H1 (cell line): ENCODE results near the gene PHKA2. TPM values are rescaled to one million over a fixed set of nuclear protein-coding genes. Genes with fewer than 3 reads are reported as not detected.

ENCODE experiments used
- CBX8 ChIP-seq: fragments of 300-800, 300-1000 bp; sonication (generic); IDR thresholded peaks from 2 replicates; pipeline ENCODE4 v1.7.1; 2016; ENCODE audit warnings: low read depth, low read length, borderline replicate concordance
- CEBPB ChIP-seq: IDR thresholded peaks from 2 replicates; pipeline ENCODE4 v1.6.1; 2012; ENCODE audit warnings: low read depth, low read length
- CHD1 ChIP-seq: IDR thresholded peaks from 2 replicates; pipeline ENCODE4 v1.6.1; 2012; ENCODE audit warnings: low read depth, low read length, improper control_type of control experiment
- CHD2 ChIP-seq: IDR thresholded peaks from 2 replicates; pipeline ENCODE4 v1.6.1; 2012; ENCODE audit warnings: low read length, improper control_type of control experiment
- CHD7 ChIP-seq: fragments of 300-600 bp; sonication (generic); IDR thresholded peaks from 2 replicates; pipeline ENCODE4 v1.7.1; 2012; ENCODE audit warnings: low read length, moderate library complexity, mild to moderate bottlenecking, inconsistent platforms; ENCODE audit not compliant: insufficient replicate concordance
- CTBP2 ChIP-seq: IDR thresholded peaks from 2 replicates; pipeline ENCODE4 v1.7.0; 2011; ENCODE audit warnings: borderline replicate concordance, mild to moderate bottlenecking, moderate library complexity, mixed read lengths, low read length; ENCODE audit not compliant: insufficient read depth, insufficient read length
- EP300 ChIP-seq, 2 experiments: IDR thresholded peaks; 1 replicate in 1 of 2; 2 replicates in 1 of 2; pipeline ENCODE4 v1.6.1; 2011 to 2012; ENCODE audit warnings: low read depth in 2 of 2, low read length in 2 of 2, mild to moderate bottlenecking in 2 of 2, borderline replicate concordance in 1 of 2, inconsistent platforms in 1 of 2, moderate library complexity in 1 of 2
- KDM1A ChIP-seq: fragments of 200-600, 300-600 bp; sonication (generic); IDR thresholded peaks from 2 replicates; pipeline ENCODE4 v1.7.1; 2016; ENCODE audit warnings: mild to moderate bottlenecking, low read length, borderline replicate concordance
- SIRT6 ChIP-seq: IDR thresholded peaks from one replicate; pipeline ENCODE4 v1.7.1; 2012; ENCODE audit warnings: low read length, inconsistent platforms
- TAF7 ChIP-seq: optimal IDR thresholded peaks from 2 replicates; pipeline ENCODE3; 2011; ENCODE audit warnings: low read depth, mild to moderate bottlenecking, inconsistent platforms, low read length, moderate library complexity, borderline replicate concordance
- TBP ChIP-seq: IDR thresholded peaks from 2 replicates; pipeline ENCODE4 v1.6.1; 2011; ENCODE audit warnings: low read depth, low read length, improper control_type of control experiment
- polyA plus RNA-seq, 7 experiments: library from polyadenylated mRNA; depleted of rRNA in 3 of 7; stranded (reverse) in 5 of 7; unstranded in 2 of 7; fragments of >200 nt in 5 of 7; fragments of 200-250 nt in 2 of 7; gene quantifications; 1 replicate in 5 of 7; 2 replicates in 1 of 7; 4 replicates in 1 of 7; pipeline versions ENCODE4 v1.2.1 to v1.2.3, GENCODE V29; 2011 to 2013; ENCODE audit warnings: missing spikeins in 2 of 7, mixed read lengths in 2 of 7
- total RNA-seq: library from RNA; stranded (reverse); fragmentation: NEBNext Ultra II Directional; extraction: Animal tissue kit (Norgen Biotek cat#: 25700); gene quantifications from 2 replicates; pipeline ENCODE4 v1.2.1, GENCODE V29; 2021

The PHKA2 gene
- total and polyA plus RNA-seq, 2 of the 8 experiments (the other 6 are each of a cell fraction or from before 2014, with no cell fraction given) = 28.1 to 35.8 TPM

DNA sequence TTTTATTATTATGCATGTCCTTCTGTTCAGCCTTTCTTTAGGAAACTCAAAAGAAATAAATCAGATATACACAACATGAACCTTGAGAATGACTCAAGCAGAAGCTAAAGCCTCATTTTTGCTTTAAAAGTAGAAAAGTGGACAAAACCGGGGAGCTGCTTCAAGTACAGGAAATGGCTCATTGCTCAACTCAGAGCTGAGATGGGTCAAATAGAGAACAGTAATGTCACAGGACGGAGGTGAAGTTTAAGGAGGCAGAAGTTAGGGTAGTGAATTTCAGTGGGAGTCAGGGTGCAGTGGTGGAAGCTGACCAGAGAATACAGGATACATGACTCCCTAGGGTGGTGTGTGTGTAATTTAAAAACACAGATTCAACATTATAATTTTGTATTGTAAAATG is 22.2 kb downstream of the PHKA2 start (continued):
- TF ChIP-seq CHD7 (no peak), TAF7 (no peak), CEBPB (no peak), CHD2 (no peak), TBP (no peak), EP300 (IDR thresholded peaks at IDR 0.05; ENCODE audit: borderline replicate concordance in 1 of 2, low read depth in 2 of 2, low read length in 2 of 2) (no peak), CBX8 (no peak), SIRT6 (no peak), CHD1 (no peak), CTBP2 (no peak), KDM1A (no peak)
